AG09319 (cell line): ENCODE results near the gene CCNG2.

ENCODE experiments used
- DNase-seq: peaks from one replicate; pipeline ENCODE4 v3.0.0-alpha.2; 2010; ENCODE audit warnings: low read depth; ENCODE audit errors: extremely low read depth
- CTCF ChIP-seq: IDR thresholded peaks from 2 replicates; pipeline ENCODE4 v1.5.1; 2011; ENCODE audit warnings: low read depth, mild to moderate bottlenecking, inconsistent platforms, low read length, moderate library complexity

Gene CCNG2

GRCh38 chr4:77178560-77178959 lies 21.6 kb downstream of the CCNG2 start:
- no peak for DNase-seq
- TF ChIP-seq CTCF = no peak

GRCh38 chr4:77179519-77179918 lies 22.5 kb downstream of the CCNG2 start:
- DNase-seq = no peak
- TF ChIP-seq CTCF = no peak

GRCh38 chr4:77181720-77182119 lies 24.7 kb downstream of the CCNG2 start:
- no peak for TF ChIP-seq CTCF
- DNase-seq = no peak

- no peak for TF ChIP-seq CTCF
- no peak for DNase-seq
Observed at GRCh38 chr4:77183777-77184420, 26.9 kb downstream of the CCNG2 start.

GRCh38 chr4:77184974-77185373 lies 28.0 kb downstream of the CCNG2 start:
- TF ChIP-seq CTCF = no peak
- DNase-seq = no peak

GRCh38 chr4:77185686-77186085 lies 28.7 kb downstream of the CCNG2 start:
- no peak for TF ChIP-seq CTCF
- DNase-seq = no peak

- DNase-seq = no peak
- no peak for TF ChIP-seq CTCF
Observed at GRCh38 chr4:77187322-77187721, 30.3 kb downstream of the CCNG2 start.
